ENCODE measurements around the gene ROR2.

The ROR2 gene

GRCh38 chr9:91603932-91604331 lies 346.1 kb downstream of the ROR2 start:
- DNase-seq, result no peak

GRCh38 chr9:91599564-91599963 lies 350.5 kb downstream of the ROR2 start:
- DNase-seq, result no peak

DNA sequence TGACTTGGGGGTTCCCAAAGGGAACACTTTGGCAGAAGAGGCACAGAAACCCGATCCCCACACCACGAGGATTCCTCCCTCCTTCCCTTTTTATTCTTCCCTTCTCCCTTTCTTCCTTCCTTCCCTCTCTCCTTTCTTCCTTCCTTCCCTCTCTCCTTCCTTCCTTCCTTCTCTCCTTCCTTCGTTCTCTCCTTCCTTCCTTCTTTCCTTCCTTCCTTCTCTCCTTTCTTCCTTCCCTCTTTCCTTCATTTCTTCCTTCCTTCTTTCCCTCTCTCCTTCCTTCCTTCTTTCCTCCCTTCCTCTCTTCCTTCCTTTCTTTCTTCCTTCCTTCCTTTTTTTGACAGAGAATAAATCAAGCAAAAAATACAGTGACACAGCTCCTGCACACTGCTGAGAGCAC lies 358.4 kb downstream of the ROR2 start:
- no peak for DNase-seq

DNA sequence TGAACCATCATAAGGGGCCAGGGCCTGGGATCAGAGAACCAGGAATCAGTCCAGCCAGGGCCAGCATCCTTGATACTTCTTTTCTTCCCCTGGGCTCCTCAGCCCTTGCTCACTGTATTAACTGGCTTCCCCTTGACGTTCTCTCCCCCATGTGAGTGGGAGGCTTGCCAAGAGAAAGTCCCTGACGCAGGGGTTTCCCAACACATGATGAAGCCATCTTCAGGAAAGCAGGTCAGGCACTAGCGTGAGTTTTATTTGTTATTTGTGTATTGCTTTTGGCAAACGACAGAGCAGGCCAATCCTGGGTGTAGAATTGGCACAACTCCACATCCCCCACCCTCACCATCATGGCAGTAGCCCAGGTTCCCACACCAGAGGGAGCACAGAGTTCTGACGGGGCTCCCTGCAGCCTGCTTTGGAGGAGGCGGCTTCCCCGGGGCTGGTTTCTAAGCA lies 360.9 kb downstream of the ROR2 start:
- no peak for DNase-seq

DNA sequence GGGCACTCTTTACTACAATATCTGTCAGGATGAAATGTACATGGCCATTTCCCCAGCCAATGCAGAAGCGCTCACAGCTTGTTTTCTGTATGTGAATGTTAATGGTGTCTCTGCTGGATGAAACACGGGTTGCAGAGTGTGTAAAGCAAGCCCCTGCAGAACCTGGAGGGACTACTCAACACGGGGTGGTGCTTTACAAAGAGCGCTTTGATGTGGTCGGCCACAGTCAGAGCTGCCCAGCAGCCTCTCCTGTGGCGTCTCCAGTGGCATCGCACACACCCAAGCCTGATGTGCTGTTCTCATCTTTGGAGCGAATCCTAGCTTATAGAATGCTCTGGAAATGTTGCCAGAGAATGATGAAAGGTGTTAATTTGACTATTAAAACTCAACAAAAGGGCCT lies 363.7 kb downstream of the ROR2 start:
- DNase-seq, result no peak

GRCh38 chr9:91583966-91584365 lies 366.1 kb downstream of the ROR2 start:
- no peak for DNase-seq

GRCh38 chr9:91583161-91583875 lies 366.7 kb downstream of the ROR2 start:
- DNase-seq, result no peak

DNA sequence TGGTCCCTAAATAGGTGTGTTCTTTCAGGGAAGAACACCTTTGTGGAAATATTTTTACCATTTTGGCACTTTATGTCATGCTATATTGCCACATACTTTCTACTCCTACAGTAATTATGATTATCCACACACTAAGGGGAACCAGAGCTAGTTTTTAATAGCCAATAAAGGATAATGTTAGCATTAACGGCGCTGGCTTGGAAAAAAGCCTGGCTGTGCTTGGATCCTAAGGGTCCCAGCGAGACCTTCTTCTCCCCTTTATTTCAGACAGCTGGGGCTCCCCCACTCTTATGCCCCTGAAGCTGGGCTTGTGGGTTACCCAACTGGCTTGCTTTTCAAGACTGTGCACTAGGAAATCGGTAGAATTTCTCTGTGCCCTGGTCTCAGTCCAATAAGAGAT lies 367.8 kb downstream of the ROR2 start:
- no peak for DNase-seq

- DNase-seq, result no peak
These were observed 369.9 kb downstream of the ROR2 start for GRCh38 chr9:91580136-91580535.

DNA sequence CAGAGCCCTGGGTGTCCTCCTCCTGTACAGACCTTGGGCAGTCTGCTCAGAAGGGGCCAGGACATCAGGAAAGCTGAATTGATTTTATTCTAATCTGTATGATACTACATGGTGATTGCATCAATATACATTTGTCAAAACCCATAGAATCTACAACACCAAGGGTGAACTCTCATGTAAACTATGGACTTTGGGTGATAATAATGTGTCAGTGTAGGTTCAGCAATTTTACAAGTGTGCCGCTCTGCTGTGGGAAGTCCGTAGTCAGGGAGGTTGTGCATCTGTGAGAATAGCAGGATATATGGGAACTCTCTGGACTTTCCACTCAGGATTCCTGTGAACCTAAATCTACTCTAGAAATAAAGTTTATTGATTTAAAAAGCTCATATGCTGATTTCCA lies 371.1 kb downstream of the ROR2 start:
- DNase-seq, result no peak

DNA sequence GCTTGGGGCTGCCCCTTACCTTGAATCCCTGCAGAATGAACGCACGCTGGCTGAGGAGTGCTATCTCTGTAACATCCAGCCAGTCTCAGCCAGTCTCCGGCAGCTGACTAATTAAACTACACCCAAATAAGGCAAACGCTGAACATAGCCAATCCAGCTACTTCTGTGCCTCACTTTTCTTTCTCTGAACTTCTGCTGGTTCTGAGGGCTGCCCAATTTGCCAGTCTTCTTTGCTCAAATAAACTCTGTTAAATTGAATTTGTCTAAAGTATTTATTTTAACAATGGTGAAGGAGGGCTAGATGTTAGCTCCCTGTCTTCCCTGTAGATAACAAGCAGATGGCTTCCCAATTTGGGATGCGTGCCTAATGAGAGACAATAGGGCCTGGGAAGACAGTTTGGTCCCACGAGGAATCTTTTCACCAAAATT lies 372.4 kb downstream of the ROR2 start:
- DNase-seq, result no peak

DNA sequence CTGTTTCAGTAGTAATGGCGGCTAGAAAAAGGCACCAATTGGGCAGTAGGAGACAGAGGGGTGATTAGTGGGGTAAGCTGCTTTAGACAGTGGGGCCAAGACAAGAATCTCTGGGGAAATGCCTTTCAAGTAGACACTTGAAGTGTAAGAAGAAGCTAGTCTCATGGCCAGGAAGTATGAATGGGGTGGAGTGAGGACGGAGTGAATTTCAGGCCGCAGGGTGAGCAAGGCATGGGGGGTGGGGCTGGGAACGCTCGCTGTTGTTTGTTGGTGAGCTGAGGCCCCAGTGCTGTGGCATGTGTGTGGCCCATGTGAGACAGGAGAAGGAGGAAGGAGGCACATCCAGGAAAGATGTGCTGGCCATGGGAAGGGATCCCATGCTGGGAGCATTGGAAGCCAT lies 377.2 kb downstream of the ROR2 start:
- no peak for DNase-seq

GRCh38 chr9:91572044-91572443 lies 378.0 kb downstream of the ROR2 start:
- DNase-seq, result no peak

GRCh38 chr9:91571036-91571435 lies 379.0 kb downstream of the ROR2 start:
- DNase-seq, result no peak

DNA sequence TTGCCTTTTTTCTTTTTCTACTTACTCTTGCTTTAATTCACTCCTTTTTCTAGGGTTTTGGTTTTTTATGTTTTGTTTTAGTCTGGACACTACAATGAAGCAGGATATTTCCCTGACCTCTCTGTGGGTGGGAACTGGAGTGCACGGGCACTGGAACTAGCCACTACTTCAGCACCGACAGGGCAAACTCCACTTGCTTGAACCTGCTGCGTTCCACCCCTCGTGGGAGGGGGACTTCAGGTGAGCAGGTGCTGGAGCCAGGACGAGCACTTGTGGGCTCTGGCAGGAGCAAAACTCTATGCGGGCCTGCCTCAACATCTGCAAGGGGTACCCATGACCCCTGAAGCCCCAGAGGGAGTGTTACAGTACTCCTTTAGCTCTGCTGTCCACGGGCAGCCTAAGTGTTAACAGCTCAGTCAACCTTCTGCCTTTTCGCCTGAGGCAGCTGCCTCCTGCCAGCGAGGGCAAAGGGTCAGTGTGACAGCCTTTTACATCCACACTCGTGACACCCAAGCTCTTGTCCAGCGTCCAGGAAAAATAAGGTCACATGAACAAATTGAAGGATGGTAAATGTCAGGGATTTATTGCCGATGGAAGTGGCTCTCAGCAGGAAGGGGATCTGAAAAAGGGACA lies 382.3 kb downstream of the ROR2 start:
- DNase-seq, result no peak

DNA sequence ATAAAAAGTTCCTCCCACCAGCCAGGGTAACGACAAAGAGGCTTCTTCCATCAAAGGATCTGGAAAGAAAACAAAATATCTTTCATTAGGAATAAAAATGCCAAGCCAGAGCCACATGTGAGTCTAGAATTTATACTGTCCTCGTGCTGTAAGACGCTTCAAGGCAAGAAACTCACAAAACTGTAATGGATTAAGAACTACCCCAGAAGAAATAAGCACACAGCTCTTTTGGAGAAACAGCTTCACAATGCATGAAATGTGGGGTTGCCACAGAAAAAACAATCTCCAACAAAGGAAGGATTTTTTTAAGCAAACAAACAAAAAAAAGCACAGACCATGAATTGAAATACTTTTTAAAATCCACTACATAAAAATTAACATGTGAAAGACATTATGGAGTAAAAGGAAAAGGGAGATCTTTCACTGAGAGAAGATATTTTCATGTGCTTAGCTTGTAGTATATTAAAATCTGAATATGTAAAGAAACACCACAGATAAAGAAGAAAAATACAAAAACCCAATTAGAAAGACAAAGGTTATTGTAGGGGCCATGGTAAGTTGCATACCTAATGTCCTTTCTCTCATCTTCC lies 385.9 kb downstream of the ROR2 start:
- no peak for DNase-seq

- no peak for DNase-seq
These were observed 387.6 kb downstream of the ROR2 start for GRCh38 chr9:91562416-91562815.

DNA sequence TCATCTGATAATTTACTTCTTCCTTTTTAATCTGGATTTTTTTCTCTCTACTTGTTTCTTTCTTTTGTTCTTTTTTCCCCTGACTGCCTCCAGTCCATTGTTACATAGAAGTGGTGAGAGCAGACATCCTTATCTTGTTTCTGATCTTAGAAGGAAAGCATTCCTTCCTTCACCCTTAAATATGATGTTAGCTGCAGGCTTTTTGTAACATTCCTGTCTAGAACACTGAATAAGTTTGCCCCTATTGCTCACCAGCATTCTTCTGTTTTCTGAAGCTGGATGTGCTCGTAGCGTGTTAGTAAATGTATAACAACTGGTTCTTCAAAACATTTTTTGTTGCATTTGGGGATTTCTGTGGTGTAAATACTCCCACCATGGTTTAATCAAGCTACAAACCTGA lies 389.7 kb downstream of the ROR2 start:
- DNase-seq, result no peak

DNA sequence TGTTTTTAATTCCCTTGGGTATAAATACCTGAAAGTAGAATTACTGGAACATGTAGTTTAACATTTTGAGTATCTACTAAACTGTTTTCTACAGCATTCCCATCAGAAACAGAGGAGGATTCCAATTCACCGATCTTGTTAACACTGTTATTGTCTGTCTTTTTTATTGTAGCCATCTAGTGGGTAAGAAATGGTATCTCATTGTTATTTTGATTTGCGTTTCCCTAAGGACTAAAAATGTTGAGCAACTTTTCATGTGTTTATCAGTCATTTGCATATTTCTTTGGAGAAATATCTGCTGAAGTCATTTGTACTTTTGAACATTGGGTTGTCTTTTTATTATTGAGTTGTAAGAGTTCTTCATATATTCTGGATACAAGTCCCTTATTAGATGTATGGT lies 391.1 kb downstream of the ROR2 start:
- no peak for DNase-seq

GRCh38 chr9:91558395-91558794 lies 391.6 kb downstream of the ROR2 start:
- no peak for DNase-seq

- no peak for DNase-seq
These were observed 392.7 kb downstream of the ROR2 start for GRCh38 chr9:91557327-91557726.

DNA sequence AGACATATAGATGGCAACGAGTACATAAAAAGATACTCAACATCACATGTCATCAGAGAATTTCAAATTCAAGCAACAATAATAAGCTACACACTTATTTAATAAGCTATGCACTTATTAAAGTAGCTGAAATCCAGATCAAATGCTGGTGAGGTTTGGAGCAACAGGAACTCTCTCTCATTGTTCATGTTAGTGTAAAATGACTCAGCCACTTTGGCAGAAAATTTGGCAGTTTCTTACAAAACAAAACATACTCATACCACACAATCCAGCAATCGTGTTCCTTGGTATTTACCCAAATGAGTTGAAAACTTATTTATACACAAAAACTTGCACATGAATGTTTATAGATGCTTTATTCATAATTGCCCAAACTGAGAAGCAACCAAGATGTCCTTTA lies 394.9 kb downstream of the ROR2 start:
- no peak for DNase-seq

GRCh38 chr9:91549177-91549576 lies 400.9 kb downstream of the ROR2 start:
- DNase-seq, result no peak

- DNase-seq, result no peak
These were observed 402.9 kb downstream of the ROR2 start for GRCh38 chr9:91547081-91547480.

DNA sequence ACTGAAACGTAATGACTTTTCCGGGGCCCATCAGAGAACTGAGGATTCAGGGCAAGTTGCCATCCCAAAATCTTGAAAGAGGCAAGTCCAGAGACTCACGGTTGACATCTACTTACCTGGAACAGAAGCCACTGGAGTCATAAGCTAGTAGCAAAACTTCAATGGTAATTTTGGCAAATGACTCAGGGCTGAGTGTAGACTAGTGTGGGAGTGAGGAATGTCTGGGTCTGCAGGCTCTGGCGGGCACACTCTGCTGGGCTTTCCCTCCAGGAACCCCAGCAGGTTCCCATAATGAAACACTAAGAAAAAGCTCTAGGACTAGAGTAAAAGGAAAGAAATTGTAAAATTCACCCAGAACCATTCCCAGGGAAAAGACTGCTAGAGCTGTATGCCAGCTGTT lies 403.5 kb downstream of the ROR2 start:
- no peak for DNase-seq

Data from activated naive CD4-positive, alpha-beta T cell (primary cell).